ENCODE measurements around the gene ANO8.
A peak's percentile ranks its signal among the peaks of the same experiment; 100 is the strongest.
"Not testable (repeated sequence)": the region's sequence is repeated elsewhere in the genome, so short reads cannot be mapped to it uniquely, and the experiment has no call there.

The ANO8 gene

DNA sequence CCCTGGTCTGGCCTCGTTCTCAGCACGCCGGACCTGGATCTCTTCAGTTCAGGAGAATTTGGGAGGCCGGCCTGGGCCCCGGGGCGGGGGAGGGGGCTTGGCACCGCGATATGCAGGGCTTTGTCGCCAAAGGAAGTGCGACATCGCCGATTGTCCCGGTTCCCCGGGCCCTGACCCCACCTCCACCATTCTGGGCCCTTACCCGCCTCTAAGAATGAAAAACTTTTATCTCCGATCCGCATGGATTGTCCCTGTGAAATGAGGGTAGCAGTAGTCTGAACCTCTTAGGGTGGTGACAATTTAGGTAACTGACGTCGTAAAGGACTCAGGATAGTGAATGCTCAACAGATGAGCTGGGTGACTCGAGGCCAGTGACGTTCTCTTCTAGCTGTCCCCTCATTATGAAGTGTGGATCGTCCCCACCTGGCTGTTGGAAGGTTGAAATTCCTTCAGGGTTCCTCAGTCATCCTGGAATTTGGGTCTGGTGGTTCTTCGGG lies 24.6 kb downstream of the ANO8 start:
- DNase-seq (ENCODE audit: low read depth in 2 of 2), result no peak

DNA sequence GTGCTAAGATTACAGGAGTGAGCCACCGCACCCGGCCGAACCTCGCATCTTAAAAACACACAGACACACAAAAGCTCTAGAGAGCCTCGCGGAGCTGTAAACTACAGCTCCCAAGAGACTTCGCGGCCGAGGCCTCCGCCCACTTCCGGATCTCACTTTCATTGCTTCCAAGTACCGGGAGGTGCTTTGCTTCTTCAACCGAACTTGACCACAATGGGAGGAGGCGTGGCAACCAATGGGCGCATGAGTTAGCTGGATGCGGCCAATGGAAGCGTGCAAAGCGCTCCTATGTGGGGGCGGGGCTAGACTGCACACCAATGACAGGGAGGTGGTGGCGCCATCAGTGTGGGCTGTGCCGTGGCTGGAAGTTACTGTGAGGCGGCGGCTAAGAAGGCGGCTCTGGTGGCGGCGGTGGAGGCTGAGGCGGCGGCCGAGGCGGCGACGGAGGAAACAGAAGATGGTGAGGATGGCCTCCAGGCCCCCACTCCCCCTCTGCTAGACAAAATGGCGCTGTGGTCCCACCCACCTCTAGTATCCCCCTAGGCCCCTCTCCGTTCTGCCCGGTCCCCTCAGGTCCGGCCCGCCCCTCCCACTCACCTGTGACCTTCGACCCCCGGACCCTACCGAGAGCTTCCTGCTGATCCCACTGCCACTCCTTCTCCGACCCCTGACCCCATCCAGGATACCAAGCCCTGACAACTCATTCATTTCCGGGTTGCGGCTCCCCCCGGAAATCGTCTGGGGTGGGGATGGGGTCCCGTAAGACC lies 25.3 kb downstream of the ANO8 start, which contains the start of gene DDA1:
Gene DDA1 (plus strand): TSS at position 366 of the 767 bp plus-strand sequence. CDS start 92 bp downstream, at position 458.
- DNase-seq (ENCODE audit: low read depth in 2 of 2), result peak; percentile 96 to 100

DNA sequence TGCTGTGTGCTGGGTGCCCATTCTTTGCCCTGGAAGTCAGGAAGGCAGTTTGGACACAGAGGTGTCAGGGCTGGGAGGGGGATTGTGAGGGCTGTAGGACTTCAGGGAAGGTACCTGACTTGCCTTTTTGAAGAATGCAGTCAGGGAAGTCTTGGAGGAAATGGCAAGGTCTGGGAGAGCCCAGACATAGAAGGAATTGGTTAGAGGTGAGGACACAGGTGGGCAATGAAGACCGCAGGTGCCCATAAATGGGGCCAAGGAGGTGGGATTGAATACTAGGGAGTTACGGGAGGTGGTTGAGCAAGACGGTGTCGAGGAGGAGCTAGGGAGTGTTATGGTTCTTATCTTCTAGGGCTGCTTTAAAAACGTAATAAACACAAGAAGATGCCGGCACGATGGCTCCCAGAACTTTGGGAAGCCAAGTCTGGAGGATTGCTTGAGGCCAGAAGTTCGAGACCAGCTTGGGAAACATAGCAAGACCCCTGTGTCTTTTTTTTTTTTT lies 26.7 kb downstream of the ANO8 start:
- no peak for DNase-seq (ENCODE audit: low read depth in 2 of 2)

DNA sequence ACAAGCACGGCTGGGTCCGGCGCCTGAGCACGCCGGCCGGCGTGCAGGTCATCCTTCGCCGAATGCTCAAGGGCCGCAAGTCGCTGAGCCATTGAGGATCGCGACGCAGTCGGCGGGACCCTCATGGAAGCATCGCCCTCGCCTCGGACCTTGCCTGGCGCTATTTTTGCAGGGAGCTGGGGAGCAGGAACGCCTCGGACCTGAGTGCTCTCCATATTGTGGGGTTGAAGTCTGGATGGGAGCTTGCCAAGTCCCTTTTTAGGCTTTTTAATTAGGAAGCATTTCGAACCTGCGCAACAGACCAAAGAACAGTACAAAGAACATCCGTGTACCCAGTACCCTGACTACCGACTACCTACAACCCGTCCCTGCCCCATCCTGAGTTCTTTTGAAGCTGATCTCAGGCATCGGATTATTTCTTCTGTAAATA lies 28.4 kb downstream of the ANO8 start:
- DNase-seq (ENCODE audit: low read depth in 2 of 2), result no peak

DNA sequence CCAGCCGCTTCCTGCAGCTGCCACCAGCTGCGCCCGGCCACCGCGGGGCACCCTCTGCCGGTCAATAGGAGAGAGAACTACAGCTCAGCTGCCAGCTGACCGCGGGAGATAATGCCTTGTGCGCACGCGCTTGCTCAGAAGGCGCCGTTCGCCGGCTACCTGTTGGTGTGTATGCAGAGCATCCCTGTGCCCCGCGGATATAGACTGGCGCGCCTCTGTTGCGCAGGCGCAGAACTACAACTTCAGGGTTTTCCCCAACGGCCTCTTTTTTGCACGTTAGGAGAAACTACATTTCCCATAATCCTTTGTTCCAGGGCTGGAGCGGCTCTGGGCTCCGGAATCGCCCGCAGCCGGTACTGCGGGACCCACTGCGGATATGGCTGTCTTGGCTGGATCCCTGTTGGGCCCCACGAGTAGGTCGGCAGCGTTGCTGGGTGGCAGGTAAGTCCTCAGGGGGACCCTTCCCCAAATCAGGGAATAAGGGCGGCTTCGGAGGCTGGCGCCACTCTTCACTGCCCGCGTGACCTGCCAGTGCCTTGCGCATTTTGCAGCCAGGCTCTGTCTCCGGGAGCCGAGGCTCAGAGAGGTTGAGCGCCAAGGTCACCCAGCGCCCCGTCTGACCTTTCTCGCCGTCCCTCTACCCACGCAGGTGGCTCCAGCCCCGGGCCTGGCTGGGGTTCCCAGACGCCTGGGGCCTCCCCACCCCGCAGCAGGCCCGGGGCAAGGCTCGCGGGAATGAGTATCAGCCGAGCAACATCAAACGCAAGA lies 29.0 kb downstream of the ANO8 start, which contains the start of gene MRPL34:
Gene MRPL34 (plus strand): TSS at position 356 of the 768 bp plus-strand sequence. CDS start 21 bp downstream, at position 377.
- peak; percentile 87 to 90 for DNase-seq (ENCODE audit: low read depth in 2 of 2)

DNA sequence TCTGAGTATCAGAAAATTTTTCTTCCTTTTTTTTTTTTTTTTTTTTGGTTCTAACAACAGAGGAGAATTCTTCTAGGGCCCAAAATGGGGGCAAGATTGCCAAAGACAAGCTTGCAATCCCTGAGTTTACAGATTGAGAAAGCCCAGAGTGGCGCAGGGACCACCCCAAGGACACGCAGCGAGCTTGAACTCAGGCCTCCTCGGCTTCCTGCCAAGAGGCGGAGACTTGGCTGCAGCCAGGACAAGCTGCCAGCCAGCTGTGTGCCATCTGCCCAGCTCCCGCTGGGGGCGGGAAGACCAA lies 29.5 kb downstream of the ANO8 start:
- no peak for DNase-seq (ENCODE audit: low read depth in 2 of 2)

DNA sequence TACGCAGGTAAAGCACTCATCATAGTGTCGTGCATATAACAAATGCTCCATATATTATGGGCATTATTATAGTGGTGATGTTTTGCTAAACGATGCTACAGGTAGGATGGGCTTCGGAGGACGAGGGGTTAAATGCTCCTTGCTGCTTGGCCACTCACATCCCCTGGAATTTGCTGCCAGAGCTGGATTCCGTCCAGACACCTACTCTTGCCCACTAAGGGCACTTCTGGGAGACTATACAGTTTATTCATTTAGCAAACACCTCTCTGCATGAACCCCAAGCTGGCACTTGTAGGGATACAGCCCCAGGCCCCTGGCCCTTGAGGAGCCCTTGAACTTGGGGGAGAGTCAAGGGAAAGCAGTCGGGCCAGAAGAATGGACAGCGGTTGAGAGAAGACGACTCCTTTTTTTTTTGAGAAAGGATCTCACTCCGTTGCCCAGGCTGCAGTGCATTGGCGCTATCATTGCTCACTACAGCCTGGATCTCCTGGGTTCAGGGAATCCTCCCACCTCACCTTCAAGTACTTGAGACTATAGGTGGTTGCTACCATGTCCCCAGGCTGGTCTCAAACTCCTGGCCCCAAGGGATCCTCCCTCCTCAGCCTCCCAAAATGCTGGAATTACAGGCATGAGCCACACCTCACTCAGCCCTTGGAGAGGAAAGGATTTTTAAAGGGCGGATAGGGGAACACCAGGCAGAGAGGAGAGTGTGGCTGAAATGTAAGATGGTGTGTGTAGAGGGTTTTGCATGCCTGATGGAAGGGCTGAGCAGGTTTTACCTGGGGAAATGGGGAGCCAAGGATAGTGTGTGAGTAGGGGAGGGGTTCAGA lies 30.1 kb downstream of the ANO8 start:
- DNase-seq (ENCODE audit: low read depth in 2 of 2), result no peak

DNA sequence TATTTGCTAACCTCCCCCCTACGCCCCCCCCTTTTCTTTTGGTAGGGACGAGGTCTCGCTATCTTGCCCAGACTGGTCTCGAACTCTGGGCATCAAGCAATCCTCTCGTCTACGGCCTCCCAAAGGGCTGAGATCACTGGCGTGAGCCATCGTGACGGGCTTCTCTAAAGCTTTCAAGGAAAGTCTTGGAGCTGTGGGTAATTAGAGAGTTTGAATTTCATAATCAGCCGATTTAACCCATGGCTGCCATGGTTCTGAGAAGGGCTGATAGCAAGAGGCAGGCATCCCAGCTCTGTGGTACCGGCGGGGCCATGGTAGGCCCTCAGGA lies 30.8 kb downstream of the ANO8 start:
- DNase-seq (ENCODE audit: low read depth in 2 of 2), result no peak

DNA sequence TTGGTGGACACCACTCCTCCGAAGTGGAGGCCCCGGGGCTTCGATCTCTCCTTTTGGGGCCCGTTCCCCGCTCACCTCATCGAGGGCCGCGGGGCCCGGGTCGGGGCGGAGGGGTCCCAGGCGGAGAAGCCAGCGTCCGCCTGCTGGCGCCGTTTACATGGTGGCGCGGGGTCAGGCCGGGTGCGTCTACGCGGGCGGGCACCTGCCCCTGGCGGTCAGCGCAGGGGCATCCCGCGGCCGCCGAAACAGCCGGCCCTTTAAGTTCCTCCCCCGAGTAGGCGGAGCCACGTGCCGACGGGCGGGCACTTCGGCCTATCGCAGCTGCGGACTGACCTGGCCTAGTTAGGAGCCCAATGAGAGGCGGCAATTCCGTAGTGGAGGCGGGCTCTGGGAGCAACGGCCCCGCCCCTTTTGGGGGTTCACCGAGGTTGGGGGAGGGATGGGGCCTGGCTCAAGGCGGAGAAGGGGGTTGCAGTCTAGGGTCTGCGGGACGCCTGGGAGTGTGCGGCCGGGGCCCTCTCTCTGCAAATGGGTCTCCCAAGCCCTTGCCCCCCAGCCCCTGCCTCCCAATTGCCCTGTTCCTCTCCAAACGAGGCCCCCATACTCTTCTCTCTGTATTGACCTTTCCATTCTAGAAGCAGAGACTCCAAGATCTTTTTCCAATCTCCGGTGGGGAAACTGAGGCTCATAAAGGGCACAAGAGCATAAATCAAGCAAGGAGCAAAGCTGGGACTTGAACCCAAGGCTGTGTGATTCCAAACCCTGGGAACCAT lies 31.3 kb downstream of the ANO8 start, which contains the start of gene ABHD8:
Gene ABHD8 (minus strand): TSS at position 259 of the 773 bp plus-strand sequence. CDS start 1,809 bp downstream, outside the sequence.
- DNase-seq (ENCODE audit: low read depth in 2 of 2), result peak; percentile 80 to 87

DNA sequence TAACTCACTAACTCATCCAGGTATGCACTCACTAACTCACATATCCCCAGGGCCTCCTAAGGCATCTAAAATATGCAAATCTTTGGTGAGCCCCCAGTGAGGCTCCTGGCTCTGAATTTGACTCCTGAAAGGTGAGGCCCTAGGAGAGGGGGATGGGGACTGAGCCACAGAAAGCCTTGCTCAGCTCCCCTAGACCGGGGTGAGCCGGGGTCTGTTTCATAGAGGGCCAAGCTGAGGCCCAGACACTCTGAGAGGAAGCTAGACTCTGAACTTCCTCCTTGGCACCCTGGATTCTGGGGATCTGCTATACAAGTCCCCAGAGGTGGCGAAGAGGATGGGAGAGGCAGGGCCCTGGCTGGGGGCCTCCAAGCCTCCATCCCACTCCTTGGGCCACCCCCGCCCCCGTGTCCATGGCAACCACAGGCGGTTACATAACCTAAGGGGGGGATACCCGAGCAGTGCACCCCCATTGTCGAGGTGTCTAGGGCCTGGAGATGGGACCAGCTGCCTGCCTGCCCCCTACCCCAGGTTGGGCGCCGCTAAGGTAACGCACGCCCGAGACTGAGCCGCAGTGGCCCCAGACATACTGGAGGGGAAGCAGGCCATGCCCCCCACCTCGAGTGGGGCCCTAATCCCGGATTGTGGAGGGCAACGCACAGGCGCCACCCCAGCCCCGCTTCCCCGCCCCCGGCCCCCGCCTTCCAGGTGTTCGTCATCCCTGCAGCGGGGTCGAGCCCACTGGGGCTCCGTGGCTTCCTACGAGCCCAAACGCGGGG lies 32.1 kb downstream of the ANO8 start:
- no peak for DNase-seq (ENCODE audit: low read depth in 2 of 2)

DNA sequence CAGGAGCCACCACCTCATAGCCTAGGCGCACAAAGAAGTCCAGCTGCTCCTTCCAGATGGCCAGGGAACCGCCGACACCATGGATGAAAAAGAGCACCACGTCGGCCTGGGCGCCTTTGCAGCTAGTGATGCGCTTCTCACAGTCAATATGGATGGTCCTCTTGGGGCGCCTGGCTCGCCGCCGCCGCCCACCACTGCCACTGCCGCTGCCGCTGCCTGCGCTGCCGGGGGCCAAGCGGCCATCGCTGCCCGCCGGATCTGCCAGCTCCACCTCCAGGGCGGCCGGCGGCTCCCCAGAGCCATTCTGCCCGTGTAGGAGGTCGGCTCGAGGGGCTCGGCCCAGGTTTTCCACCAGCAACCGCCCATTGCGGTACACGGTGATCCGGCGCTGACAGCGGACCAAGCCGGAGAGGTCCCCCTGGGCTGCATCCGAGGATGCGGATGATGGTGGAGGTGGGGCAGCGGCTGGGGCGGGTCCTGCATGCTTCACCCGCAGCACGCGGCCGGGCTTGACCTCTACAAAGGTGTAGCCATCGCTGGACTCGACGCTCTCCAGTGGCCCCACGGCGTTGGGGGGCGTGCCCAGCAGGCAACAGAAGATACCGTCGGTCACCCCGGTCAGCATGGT lies 33.5 kb downstream of the ANO8 start:
- no peak for DNase-seq (ENCODE audit: low read depth in 2 of 2)

DNA sequence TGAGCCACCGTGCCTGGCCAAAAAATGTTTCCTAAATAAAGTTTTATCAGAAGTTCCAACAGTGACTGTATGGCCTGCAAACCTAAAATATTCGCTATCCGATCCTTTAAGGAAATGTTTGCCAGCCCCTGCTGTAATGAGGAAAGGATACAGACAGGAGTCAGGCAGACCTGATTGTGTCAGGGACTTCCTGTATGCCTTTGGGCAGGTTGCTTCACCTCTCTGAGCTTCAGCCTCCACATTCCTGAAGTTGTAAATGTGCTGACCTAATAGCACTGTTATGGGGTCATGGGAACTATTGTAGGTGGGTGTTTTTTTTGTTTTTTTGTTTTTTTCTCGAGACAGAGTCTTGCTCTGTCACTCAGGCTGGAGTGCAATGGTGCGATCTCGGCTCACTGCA lies 37.7 kb downstream of the ANO8 start:
- no peak for DNase-seq (ENCODE audit: low read depth in 2 of 2)

DNA sequence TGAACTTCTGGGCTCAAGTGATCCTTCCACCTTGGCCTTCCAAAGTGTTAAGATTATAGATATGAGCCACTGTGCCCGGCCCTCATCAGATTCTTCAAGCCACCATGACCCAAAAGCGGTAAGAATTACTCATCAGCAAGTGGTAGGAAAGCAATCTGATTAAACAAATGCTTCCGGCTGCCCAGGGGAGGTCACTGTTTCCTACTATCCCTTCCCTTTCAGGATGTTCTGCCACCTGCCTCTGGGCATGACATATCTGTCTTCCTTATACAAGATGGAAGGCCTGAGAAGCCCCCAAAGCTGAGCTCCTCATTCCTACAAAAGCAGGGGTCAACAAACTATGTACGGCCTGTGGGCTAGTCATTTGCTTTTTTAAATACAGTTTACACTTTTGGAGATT lies 38.4 kb downstream of the ANO8 start:
- no peak for DNase-seq (ENCODE audit: low read depth in 2 of 2)

DNA sequence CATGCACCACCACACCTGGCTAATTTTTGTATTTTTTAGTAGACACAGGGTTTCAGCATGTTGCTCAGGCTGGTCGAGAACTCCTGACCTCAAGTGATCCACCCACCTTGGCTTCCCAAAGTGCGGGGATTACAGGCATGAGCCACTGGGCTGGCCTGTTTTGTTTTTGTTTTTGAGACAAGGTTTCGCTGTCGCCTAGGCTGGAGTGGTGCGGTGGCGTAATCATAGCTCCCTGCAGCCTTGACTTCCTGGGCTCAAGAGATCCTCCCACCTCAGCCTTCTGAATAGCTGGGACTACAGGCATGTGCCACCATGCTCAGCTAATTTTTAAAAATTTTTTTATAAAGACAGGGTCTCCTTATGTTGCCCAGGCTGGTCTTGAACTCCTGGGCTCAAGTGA lies 39.1 kb downstream of the ANO8 start:
- DNase-seq (ENCODE audit: low read depth in 2 of 2), result not testable (repeated sequence)

DNA sequence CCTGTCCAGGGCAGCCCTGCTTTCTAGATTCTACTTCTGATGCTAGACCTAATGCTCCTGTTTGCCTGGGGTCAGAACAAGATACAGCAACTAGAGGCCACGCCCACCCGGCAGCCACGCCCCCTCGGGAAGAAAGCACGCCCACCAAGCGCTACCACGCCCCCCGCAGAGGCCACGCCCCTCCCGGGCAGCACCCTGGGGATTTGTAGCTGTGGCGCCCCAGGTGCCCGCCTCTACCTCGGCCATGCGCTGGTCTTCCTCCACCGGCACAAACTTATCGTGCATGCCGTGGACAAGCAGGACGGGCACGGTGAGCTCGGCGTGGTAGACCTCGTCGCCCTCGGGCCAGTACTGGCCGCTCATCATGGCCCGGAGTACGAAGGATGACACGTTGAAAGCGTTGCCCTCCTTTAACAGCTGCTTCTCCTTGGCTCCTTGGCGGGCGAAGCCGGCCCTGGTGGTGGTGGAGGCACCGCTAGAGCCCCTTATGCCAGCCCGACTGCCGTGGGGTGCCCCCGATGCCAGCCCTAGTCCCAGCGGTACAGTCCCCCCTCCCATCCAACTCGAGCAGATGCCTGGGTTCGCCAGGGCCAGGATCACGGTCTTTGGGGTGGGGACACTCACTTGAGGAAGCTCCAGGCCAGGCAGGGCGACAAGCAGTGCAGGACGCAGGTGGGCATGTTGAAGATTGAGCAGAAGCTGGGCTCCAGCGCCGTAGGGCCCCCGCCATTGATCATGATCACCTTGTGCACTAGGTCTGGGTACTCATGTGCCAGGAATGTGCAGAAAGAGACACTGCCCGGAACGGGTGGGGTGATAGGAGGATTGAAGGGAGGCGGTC lies 40.4 kb downstream of the ANO8 start:
- no peak for DNase-seq (ENCODE audit: low read depth in 2 of 2)

DNA sequence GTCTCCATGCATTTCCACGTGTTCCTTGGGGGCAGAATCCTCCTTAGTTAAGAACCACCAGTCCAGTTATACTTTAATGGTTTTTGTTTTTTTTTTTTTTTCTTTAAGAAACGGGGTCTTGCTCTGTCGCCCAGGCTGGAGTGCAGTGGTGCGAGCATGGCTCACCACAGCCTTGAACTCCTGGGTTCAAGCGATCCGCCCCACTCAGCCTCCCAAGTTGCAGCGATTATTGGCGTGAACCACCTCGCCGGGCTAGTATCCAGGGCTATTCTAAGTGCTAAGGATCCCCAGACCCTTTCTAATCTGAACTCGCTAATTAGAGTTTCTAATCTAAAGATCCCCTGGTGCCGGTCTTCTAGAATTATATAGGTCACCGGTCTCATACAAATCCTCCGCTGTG lies 41.0 kb downstream of the ANO8 start:
- DNase-seq (ENCODE audit: low read depth in 2 of 2), result no peak

DNA sequence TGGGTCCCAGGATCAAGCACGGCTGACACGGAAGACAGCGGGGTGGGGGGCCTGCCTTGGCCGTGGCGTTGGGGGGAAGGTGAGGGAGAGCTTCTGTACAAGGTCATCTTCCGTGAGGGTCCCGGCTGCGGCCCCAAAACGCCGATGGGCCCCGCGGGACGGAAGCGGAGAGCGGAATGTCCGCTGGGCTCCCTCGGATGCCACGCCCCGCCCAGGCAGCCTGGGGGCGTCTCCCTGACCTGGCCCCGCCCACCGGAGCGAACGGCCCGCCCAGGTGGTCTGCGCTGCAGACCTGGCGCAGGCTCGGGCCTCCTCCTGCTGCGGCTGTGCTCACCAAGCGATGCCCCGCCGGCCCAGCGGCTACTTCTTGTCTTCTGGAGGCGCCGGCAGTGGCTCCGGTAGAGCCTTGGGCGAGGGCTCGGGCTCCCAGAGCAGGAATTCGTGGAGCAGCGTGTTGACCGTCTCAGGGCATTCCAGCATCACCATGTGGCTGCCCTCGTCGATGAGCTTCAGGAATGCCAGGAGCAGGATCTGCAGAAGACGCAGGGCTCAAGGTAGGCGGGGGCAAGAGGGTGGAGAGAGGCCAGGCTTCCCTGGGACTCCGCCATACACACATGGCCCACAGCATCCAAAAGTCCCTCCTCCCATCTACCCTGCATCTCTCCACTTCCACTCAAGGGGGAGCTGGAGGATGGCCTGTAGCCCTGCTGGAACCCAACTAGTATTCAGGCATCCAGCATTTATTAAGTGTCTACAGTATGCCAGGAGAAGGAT lies 42.2 kb downstream of the ANO8 start:
- peak; percentile 49 to 54 for DNase-seq (ENCODE audit: low read depth in 2 of 2)

DNA sequence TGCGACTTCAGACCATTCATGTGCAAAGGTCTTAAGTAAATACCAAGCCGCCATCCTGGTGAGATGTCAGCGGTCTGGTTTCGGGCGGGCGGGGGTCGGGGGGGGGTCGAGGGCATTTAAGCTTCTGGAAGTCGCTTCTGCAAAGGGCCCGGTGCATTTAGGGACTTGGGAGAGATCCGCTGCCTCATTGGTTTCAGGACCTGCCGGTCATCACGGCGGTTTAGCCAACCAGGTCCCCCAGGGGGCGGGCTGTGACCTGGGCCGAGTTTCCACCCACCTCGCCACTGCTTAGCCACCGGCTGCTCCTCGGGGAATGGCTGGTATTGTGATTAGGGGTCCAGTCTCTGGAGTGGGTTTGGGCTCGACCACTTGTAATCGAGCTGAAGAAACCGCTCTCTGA lies 45.2 kb downstream of the ANO8 start:
- no peak for DNase-seq (ENCODE audit: low read depth in 2 of 2)
